WTC11 (cell line): ENCODE results near the gene TMEM43. TPM values are rescaled to one million over a fixed set of nuclear protein-coding genes. Genes with fewer than 3 reads are reported as not detected.

Experiments used
- ATAC-seq: fragments of 200-7000 bp; cut with Tn5 transposase; 2 replicates; pipeline ENCODE4 v1.10.0; 2021; ENCODE audit warnings: mild to moderate bottlenecking, moderate library complexity
- CTCF ChIA-PET: fragments of 300-600 bp; sonication (Branson Sonifier 250); formaldehyde crosslinking; loops from one replicate; lab custom pipeline; 2021; ENCODE audit warnings: antibody characterized with exemption; lab: Charles Lee
- POLR2A ChIA-PET: fragments of 350-600 bp; sonication (Branson Sonifier 250); formaldehyde crosslinking; loops from one replicate; lab custom pipeline; 2021; ENCODE audit warnings: antibody characterized with exemption; lab: Charles Lee
- DNase-seq: peaks from one replicate; pipeline ENCODE4 v3.0.0; 2021; ENCODE audit warnings: low spot score
- H3K27ac Mint-ChIP-seq: 2 replicates; pipeline ENCODE4 v1.8.0; 2021; ENCODE audit warnings: mixed read lengths
- H3K27me3 Mint-ChIP-seq: 2 replicates; pipeline ENCODE4 v1.8.0; 2021; ENCODE audit warnings: low read depth, mild to moderate bottlenecking, moderate library complexity, mixed read lengths
- H3K36me3 Mint-ChIP-seq: 2 replicates; pipeline ENCODE4 v1.8.0; 2021; ENCODE audit warnings: mixed read lengths
- H3K4me1 Mint-ChIP-seq: 2 replicates; pipeline ENCODE4 v1.8.0; 2022; ENCODE audit warnings: mixed read lengths
- H3K4me3 Mint-ChIP-seq: 2 replicates; pipeline ENCODE4 v1.8.0; 2021; ENCODE audit warnings: mild to moderate bottlenecking, moderate library complexity, mixed read lengths
- H3K9me3 Mint-ChIP-seq: 2 replicates; pipeline ENCODE4 v1.8.0; 2021; ENCODE audit warnings: mixed read lengths
- AR ChIP-seq: fragments of 250-450 bp; sonication (Bioruptor Pico); IDR thresholded peaks from 2 replicates; pipeline ENCODE4 v1.9.0; 2021; ENCODE audit warnings: mild to moderate bottlenecking
- ARID4B ChIP-seq: sonication (generic); formaldehyde crosslinking; IDR thresholded peaks from 2 replicates; pipeline ENCODE4 v1.8.0; 2023; ENCODE audit warnings: missing genetic modification reagents, mild to moderate bottlenecking, borderline replicate concordance
- CBFB ChIP-seq: sonication (generic); formaldehyde crosslinking; IDR thresholded peaks from 2 replicates; pipeline ENCODE4 v1.8.1; 2022; ENCODE audit warnings: mild to moderate bottlenecking, low read depth, missing genetic modification reagents
- ERG ChIP-seq: fragments of 250-450 bp; sonication (Bioruptor Pico); IDR thresholded peaks from 2 replicates; pipeline ENCODE4 v1.8.0; 2021; ENCODE audit warnings: mild to moderate bottlenecking
- HMGA2 ChIP-seq: fragments of 250-450 bp; sonication (Bioruptor Pico); IDR thresholded peaks from 2 replicates; pipeline ENCODE4 v1.4.0; 2021; ENCODE audit warnings: mild to moderate bottlenecking, moderate library complexity
- IRF1 ChIP-seq: sonication (generic); formaldehyde crosslinking; IDR thresholded peaks from 2 replicates; pipeline ENCODE4 v1.8.0; 2023; ENCODE audit warnings: missing genetic modification reagents
- IRF2 ChIP-seq: sonication (generic); formaldehyde crosslinking; IDR thresholded peaks from 2 replicates; pipeline ENCODE4 v1.8.0; 2022; ENCODE audit warnings: low read depth, missing genetic modification reagents, borderline replicate concordance
- JAZF1 ChIP-seq: fragments of 250-450 bp; sonication (Bioruptor Pico); IDR thresholded peaks from 2 replicates; pipeline ENCODE4 v1.9.0; 2021; ENCODE audit warnings: moderate library complexity, mild to moderate bottlenecking, inconsistent platforms
- NR1H2 ChIP-seq: sonication (generic); formaldehyde crosslinking; IDR thresholded peaks from 2 replicates; pipeline ENCODE4 v1.9.0; 2021; ENCODE audit warnings: mild to moderate bottlenecking, moderate library complexity, missing genetic modification reagents
- OVOL2 ChIP-seq: fragments of 250-450 bp; sonication (Bioruptor Pico); IDR thresholded peaks from 2 replicates; pipeline ENCODE4 v1.9.0; 2021; ENCODE audit warnings: mild to moderate bottlenecking, borderline replicate concordance
- PRRX2 ChIP-seq: fragments of 250-450 bp; sonication (Bioruptor Pico); IDR thresholded peaks from 2 replicates; pipeline ENCODE4 v1.8.0; 2021; ENCODE audit warnings: mild to moderate bottlenecking
- ZNF121 ChIP-seq: sonication (generic); formaldehyde crosslinking; IDR thresholded peaks from 2 replicates; pipeline ENCODE4 v1.8.0; 2023; ENCODE audit warnings: missing genetic modification reagents
- ZNF396 ChIP-seq: fragments of 250-450 bp; sonication (Bioruptor Pico); IDR thresholded peaks from 2 replicates; pipeline ENCODE4 v1.8.0; 2021; ENCODE audit warnings: mild to moderate bottlenecking, moderate library complexity, borderline replicate concordance
- ZNF425 ChIP-seq: fragments of 250-450 bp; sonication (Bioruptor Pico); conservative IDR thresholded peaks from 2 replicates; pipeline ENCODE4 v1.9.0; 2021; ENCODE audit warnings: mild to moderate bottlenecking
- ZNF532 ChIP-seq: fragments of 250-450 bp; sonication (Bioruptor Pico); IDR thresholded peaks from 2 replicates; pipeline ENCODE4 v1.9.0; 2021; ENCODE audit warnings: mild to moderate bottlenecking, borderline replicate concordance
- total RNA-seq: library from RNA; stranded (reverse); gene quantifications from 3 replicates; pipeline ENCODE4 v1.2.3, GENCODE V29; 2021

TMEM43 gene
- total RNA-seq, 1 experiment from 2014 or later = 27.7 TPM

GRCh38 chr3:14179795-14180194 lies 54.9 kb downstream of the TMEM43 start:
- H3K9me3 Mint-ChIP-seq = no peaks in the 10 kb centered on the region
- ATAC-seq = no peak
- POLR2A ChIA-PET = no interaction called here
- no peaks in the 10 kb centered on the region for H3K27me3 Mint-ChIP-seq
- no peak for DNase-seq
- H3K36me3 Mint-ChIP-seq = peaks cover 33% of the 10 kb centered on the region
- TF ChIP-seq ZNF121 (CRISPR knock-in tag) = no peak
- TF ChIP-seq NR1H2 = no peak
- TF ChIP-seq AR (CRISPR knock-in tag) = no peak
- no peak for TF ChIP-seq JAZF1 (CRISPR knock-in tag)
- TF ChIP-seq IRF2 (CRISPR knock-in tag) = no peak
- TF ChIP-seq ZNF425 = no peak
- no peak for TF ChIP-seq IRF1
- TF ChIP-seq ZNF532 (CRISPR knock-in tag) = no peak
- no peak for TF ChIP-seq ERG (CRISPR knock-in tag)
- TF ChIP-seq ARID4B (CRISPR knock-in tag) = no peak
- TF ChIP-seq ZNF396 (CRISPR knock-in tag) = no peak
- no peak for TF ChIP-seq OVOL2
- TF ChIP-seq CBFB (CRISPR knock-in tag) = no peak
- no peak for TF ChIP-seq HMGA2
- TF ChIP-seq PRRX2 (CRISPR knock-in tag) = no peak
- CTCF ChIA-PET = interaction anchor here (1.2 to 2.4 kb wide), 3 partner anchors 24 to 283 kb away, joined by 5 to 22 read pairs (median 10); no protein-coding TSS in a partner anchor
- H3K4me1 Mint-ChIP-seq = peaks cover 29% of the 10 kb centered on the region
- peak overlapping the region; percentile 93 for H3K4me3 Mint-ChIP-seq
- peak overlapping the region; percentile 99; the same call in 1 of the 2 replicates for H3K27ac Mint-ChIP-seq
